ENCODE data around the gene IL4. TPM values are rescaled to one million over a fixed set of nuclear protein-coding genes. Genes with fewer than 3 reads are reported as not detected.

IL4 gene
- total RNA-seq, 1 experiment from 2014 or later: not detected

GRCh38 chr5:132677191-132677590, 3.4 kb downstream of the IL4 start:
- ChIA-PET CTCF (interaction anchor here (0.9 to 1.7 kb wide), 14 partner anchors 10 to 189 kb away, joined by 3 to 9 read pairs (median 4); partner anchors contain the start of genes CCNI2, GDF9, IL13 and KIF3A), POLR2A (interaction anchor here (0.9 kb wide), 1 partner anchor 143 kb away, joined by 4 read pairs; no protein-coding TSS in a partner anchor)
- no peaks in the 10 kb centered on the region for H3K9me3 Mint-ChIP-seq
- H3K27ac Mint-ChIP-seq: no peak overlapping the region
- no peaks in the 10 kb centered on the region for H3K27me3 Mint-ChIP-seq (ENCODE audit: low read depth)
- DNase-seq (ENCODE audit: low spot score): peak; percentile 36
- H3K36me3 Mint-ChIP-seq: no peaks in the 10 kb centered on the region
- H3K4me1 Mint-ChIP-seq: peaks cover 6% of the 10 kb centered on the region
- peak; percentile 80 for ATAC-seq
- no peak overlapping the region for H3K4me3 Mint-ChIP-seq
- TF ChIP-seq TP53 (CRISPR knock-in tag; IDR thresholded peaks at IDR 0.05) (no peak), NR2C2 (CRISPR knock-in tag; IDR thresholded peaks at IDR 0.05) (no peak), ZBTB21 (CRISPR knock-in tag; IDR thresholded peaks at IDR 0.05; ENCODE audit: borderline replicate concordance) (no peak), FOXJ3 (CRISPR knock-in tag; IDR thresholded peaks at IDR 0.05; ENCODE audit: borderline replicate concordance) (no peak), ZBTB43 (CRISPR knock-in tag; IDR thresholded peaks at IDR 0.05) (no peak), E2F5 (CRISPR knock-in tag; IDR thresholded peaks at IDR 0.05) (no peak), GRHL2 (CRISPR knock-in tag; IDR thresholded peaks at IDR 0.05; ENCODE audit: insufficient replicate concordance, severe bottlenecking) (no peak), ZNF671 (CRISPR knock-in tag; IDR thresholded peaks at IDR 0.05) (no peak), EMX1 (CRISPR knock-in tag; IDR thresholded peaks at IDR 0.05) (no peak), SOX15 (CRISPR knock-in tag; IDR thresholded peaks at IDR 0.05) (no peak), CREM (CRISPR knock-in tag; IDR thresholded peaks at IDR 0.05) (no peak), CREB1 (CRISPR knock-in tag; IDR thresholded peaks at IDR 0.05) (no peak), HMGA2 (CRISPR knock-in tag; IDR thresholded peaks at IDR 0.05) (no peak), OVOL2 (CRISPR knock-in tag; IDR thresholded peaks at IDR 0.05; ENCODE audit: borderline replicate concordance) (no peak)
- TF ChIP-seq, protein P1, sequence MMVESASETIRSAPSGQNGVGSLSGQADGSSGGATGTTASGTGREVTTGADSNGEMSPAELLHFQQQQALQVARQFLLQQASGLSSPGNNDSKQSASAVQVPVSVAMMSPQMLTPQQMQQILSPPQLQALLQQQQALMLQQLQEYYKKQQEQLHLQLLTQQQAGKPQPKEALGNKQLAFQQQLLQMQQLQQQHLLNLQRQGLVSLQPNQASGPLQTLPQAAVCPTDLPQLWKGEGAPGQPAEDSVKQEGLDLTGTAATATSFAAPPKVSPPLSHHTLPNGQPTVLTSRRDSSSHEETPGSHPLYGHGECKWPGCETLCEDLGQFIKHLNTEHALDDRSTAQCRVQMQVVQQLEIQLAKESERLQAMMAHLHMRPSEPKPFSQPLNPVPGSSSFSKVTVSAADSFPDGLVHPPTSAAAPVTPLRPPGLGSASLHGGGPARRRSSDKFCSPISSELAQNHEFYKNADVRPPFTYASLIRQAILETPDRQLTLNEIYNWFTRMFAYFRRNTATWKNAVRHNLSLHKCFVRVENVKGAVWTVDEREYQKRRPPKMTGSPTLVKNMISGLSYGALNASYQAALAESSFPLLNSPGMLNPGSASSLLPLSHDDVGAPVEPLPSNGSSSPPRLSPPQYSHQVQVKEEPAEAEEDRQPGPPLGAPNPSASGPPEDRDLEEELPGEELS (CRISPR knock-in tag; IDR thresholded peaks at IDR 0.05): no peak
- TF ChIP-seq, protein P2, sequence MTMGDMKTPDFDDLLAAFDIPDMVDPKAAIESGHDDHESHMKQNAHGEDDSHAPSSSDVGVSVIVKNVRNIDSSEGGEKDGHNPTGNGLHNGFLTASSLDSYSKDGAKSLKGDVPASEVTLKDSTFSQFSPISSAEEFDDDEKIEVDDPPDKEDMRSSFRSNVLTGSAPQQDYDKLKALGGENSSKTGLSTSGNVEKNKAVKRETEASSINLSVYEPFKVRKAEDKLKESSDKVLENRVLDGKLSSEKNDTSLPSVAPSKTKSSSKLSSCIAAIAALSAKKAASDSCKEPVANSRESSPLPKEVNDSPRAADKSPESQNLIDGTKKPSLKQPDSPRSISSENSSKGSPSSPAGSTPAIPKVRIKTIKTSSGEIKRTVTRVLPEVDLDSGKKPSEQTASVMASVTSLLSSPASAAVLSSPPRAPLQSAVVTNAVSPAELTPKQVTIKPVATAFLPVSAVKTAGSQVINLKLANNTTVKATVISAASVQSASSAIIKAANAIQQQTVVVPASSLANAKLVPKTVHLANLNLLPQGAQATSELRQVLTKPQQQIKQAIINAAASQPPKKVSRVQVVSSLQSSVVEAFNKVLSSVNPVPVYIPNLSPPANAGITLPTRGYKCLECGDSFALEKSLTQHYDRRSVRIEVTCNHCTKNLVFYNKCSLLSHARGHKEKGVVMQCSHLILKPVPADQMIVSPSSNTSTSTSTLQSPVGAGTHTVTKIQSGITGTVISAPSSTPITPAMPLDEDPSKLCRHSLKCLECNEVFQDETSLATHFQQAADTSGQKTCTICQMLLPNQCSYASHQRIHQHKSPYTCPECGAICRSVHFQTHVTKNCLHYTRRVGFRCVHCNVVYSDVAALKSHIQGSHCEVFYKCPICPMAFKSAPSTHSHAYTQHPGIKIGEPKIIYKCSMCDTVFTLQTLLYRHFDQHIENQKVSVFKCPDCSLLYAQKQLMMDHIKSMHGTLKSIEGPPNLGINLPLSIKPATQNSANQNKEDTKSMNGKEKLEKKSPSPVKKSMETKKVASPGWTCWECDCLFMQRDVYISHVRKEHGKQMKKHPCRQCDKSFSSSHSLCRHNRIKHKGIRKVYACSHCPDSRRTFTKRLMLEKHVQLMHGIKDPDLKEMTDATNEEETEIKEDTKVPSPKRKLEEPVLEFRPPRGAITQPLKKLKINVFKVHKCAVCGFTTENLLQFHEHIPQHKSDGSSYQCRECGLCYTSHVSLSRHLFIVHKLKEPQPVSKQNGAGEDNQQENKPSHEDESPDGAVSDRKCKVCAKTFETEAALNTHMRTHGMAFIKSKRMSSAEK (CRISPR knock-in tag; IDR thresholded peaks at IDR 0.05; ENCODE audit: borderline replicate concordance): no peak
- TF ChIP-seq, protein P3, sequence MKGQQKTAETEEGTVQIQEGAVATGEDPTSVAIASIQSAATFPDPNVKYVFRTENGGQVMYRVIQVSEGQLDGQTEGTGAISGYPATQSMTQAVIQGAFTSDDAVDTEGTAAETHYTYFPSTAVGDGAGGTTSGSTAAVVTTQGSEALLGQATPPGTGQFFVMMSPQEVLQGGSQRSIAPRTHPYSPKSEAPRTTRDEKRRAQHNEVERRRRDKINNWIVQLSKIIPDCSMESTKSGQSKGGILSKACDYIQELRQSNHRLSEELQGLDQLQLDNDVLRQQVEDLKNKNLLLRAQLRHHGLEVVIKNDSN (CRISPR knock-in tag; IDR thresholded peaks at IDR 0.05): no peak
- TF ChIP-seq, protein P4, sequence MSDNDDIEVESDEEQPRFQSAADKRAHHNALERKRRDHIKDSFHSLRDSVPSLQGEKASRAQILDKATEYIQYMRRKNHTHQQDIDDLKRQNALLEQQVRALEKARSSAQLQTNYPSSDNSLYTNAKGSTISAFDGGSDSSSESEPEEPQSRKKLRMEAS (CRISPR knock-in tag; IDR thresholded peaks at IDR 0.05): no peak
- TF ChIP-seq, protein P5, sequence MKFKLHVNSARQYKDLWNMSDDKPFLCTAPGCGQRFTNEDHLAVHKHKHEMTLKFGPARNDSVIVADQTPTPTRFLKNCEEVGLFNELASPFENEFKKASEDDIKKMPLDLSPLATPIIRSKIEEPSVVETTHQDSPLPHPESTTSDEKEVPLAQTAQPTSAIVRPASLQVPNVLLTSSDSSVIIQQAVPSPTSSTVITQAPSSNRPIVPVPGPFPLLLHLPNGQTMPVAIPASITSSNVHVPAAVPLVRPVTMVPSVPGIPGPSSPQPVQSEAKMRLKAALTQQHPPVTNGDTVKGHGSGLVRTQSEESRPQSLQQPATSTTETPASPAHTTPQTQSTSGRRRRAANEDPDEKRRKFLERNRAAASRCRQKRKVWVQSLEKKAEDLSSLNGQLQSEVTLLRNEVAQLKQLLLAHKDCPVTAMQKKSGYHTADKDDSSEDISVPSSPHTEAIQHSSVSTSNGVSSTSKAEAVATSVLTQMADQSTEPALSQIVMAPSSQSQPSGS (CRISPR knock-in tag; IDR thresholded peaks at IDR 0.05; ENCODE audit: borderline replicate concordance, low read depth): no peak

All from WTC11 (cell line).